Globus pallidus (tissue), 1 donor: Measurements from ENCODE around the gene GNA12.

ENCODE experiments used
- DNase-seq: peaks from one replicate; pipeline ENCODE4 v3.0.0-alpha.2; 2015; ENCODE audit warnings: low spot score

The GNA12 gene

DNA sequence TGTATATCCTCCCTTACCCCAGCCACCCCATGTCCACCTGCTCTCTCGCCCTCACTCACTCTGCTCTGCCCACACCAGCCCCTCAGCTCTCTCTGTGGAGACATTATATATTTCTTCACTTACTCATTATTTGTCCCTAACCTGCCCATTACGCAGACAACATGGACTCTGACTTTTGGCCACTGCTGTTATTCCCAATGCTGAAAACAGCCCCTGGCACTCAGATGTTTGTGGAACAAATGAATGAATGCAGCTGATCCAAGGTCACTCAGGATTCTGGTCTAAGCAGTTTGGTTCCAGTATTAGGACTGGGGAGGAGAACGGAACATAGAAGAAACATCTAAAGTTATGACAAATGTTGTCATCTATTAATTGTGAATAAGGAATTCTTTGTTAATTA, 26.7 kb downstream of the GNA12 start:
- no peak for DNase-seq

GRCh38 chr7:2815875-2816245, 28.2 kb downstream of the GNA12 start:
- DNase-seq: no peak

DNA sequence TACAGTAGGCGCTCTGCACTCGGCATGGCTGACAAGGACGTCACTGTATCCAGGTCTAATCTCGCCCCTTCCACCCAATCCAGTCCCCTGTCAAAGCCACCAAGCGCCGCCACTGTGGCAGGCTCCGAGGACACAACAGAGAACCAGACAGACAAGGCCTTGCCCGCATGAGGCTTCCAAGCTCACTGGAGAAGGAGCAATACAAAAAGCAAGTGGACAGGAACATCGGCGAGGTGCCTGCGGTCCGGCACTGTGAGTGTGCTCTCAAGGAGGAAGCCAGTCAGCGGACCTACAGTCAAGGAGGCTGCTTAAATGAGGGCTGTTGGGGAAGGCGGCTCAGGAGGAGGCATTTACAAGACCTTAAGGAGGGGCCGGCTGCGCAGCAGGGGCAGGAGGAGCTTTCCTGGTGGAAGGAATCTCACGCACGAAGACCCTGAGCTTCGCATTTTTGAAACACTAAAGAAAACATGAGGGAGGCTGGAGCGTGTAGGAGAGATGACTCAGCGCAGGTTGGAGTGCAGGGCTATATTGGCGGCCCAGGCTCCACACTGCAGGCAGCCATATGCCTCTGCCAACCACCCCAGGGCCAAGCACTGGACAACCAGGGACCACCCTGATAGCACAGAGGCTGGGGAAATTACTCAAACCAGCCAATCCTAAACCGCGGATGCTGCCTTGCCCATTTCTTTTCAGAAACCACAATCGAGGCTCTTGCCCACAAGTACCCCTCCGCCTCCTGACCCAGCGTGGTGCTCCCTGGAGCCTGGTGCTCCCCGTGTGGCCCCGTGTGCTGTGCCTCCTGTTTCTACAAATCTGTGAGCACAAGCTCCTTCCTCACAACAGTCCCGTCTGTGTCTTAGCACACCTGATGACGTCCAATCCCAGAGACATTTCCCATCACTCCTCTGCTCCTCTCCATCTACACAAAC, 28.9 kb downstream of the GNA12 start:
- no peak for DNase-seq

DNA sequence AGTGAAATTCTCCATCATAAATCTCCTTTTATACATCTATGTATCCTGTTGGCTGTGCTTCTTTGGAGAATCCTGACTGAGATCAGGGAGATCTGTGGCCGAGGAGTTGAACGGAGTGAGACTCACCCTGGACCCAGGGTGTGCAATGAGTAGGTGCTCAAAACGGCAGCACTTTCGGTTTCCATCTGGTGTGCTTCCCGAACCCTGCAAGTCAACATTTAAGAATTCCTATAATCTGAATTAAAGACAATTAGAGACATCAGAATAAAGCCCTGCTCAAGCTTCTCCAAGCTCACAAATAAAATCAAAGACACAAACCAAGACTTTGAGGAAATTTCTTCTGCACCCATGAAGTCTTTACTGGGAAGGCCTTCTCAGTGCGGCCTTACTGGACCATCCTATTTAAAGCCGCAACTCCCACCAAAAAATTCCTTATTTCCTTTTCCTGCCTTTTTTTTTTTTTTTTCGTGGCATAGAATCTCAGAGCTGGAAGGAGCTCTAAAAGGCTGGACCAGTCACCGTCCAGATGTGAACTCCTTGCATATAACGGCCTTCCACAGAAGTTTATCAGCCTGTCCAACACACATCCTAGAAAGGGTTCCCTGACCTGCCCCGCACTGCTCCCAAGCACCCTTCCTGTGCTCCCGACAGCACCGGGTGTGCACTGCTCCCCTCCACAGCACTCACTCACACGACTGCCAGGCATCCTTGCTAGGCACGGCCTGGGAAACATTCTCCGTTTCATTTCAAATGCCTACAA, 29.7 kb downstream of the GNA12 start:
- no peak for DNase-seq

GRCh38 chr7:2813350-2814185, 30.5 kb downstream of the GNA12 start:
- DNase-seq: no peak

GRCh38 chr7:2812831-2813230, 31.3 kb downstream of the GNA12 start:
- no peak for DNase-seq

DNA sequence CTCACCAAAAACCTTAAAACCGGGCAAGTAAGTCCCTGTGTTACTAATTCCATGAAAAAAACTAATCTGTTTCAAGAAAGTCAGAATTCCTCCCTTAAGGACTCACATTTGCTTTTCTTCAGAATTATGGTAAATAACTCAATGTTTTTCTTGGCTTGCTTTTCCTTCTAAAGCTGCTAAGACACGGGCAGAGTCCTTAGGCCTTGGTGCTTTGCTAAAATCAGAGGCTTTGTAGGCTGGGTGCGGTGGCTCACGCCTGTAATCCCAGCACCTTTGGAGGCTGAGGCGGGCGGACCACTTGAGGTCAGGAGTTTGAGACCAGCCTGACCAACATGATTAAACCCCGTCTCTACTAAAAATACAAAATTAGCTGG, 32.0 kb downstream of the GNA12 start:
- no peak for DNase-seq

DNA sequence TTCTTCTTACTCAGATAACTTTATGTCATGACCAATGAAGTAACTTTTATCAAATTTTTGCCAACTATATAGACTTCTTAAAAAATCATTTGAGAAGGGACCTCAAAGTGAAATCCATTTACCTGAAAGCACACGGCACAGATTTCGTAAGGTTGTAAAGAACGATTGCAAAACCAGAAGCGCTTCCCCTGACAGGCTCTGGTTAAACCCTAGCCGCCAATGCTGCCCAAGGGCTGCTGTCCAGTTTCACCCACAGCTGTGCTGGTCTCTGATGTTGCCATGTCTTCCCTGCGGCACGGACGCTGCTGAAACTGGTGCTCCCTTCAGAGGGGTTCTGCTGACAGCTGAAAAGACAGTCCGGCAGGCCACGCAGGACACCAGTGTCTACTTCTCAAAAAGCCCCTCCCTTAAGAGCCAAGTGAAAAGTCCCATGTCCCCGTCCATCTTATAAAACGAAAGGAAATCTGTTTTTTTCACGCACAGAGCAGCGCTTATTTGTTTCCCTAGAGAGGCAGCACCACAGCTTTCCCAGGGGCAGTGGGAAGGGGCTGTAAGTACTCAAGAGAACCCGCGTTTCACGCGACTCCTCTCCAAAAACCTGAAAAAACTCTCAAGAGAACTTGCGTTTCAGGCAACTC, 32.5 kb downstream of the GNA12 start:
- DNase-seq: no peak

DNA sequence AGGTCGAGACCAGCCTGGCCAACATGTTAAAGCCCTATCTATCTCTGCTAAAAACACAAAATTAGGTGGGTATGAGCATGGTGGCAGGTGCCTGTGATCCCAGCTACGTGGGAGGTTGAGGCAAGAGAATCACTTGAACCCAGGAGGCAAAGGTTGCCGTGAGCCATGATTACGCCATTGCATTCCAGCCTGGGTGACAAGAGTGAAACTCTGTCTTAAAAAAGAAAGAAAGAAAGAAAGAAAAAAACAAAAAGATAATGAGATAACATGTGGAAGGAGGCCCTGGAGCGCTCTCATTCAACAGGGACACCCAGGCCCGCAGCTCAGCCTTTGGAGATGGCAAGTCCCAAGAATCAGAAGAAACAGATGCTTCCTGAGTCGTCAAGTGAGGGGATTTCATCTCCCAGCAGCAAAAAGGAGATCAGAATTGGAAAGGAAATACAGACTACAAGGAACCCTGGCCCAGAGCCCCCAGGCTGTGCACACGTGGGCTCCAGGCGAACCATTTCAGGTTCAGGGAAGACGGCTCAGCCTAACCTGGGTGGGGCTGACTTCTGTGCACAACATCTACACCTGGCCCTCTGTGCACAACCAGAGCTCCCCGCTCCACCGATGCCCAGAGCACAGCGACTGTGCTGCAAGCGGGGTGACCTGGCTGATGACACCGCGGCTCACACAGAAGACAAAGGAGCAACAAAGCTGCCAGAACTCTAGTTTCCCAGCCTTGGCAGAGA, 33.3 kb downstream of the GNA12 start:
- no peak for DNase-seq

- no peak for DNase-seq
Observed at GRCh38 chr7:2809903-2810625, 34.0 kb downstream of the GNA12 start.

- DNase-seq: no peak
Observed at GRCh38 chr7:2808891-2809665, 35.0 kb downstream of the GNA12 start.

- DNase-seq: no peak
Observed at GRCh38 chr7:2807845-2808772, 36.0 kb downstream of the GNA12 start.

- no peak for DNase-seq
Observed at GRCh38 chr7:2807460-2807844, 36.7 kb downstream of the GNA12 start.

GRCh38 chr7:2806571-2806970, 37.5 kb downstream of the GNA12 start:
- no peak for DNase-seq

GRCh38 chr7:2805213-2805944, 38.7 kb downstream of the GNA12 start:
- no peak for DNase-seq

DNA sequence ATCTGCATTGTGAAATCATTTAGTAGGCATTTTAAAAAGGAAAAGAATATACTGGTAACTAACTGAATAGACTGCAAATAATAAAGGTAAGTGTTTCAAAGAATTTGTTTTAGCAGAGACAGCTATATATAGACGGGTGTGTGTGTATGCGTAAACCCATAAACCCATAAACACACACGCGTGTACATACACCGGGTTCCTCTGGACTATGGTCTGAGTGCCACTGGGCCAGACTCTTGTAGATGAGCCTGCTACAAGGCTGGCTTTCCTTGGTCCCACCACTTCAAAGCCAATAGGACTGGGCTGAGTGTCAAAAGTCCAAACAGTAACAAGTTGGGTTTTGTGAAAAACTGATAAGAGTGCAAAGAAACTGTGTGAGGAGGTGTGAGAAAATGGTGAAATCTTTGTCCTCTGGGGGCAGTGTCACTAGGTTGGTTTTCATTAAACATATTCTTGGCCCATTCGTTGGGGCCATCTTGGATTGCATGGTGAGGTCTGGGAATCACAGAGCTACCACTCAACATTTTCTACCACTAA, 39.8 kb downstream of the GNA12 start:
- no peak for DNase-seq

DNA sequence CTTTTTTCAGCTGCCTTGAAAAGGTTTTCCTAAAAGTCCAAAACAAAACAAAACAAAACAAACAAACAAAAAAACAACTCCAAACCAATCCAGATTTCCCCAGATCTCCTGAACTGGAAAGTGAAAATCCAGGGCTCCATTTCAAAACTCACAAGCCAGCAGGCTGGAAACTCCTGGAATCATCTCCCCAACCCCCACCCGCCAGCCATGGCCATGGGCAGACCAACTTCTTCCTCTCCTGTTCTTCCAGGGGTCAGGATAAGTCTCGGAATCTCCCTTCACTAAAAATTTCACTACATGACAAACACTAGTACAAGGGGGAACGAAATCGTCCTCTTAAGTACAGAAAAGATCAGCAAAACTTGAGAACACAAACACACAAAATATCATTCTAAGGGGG, 40.4 kb downstream of the GNA12 start:
- DNase-seq: no peak

DNA sequence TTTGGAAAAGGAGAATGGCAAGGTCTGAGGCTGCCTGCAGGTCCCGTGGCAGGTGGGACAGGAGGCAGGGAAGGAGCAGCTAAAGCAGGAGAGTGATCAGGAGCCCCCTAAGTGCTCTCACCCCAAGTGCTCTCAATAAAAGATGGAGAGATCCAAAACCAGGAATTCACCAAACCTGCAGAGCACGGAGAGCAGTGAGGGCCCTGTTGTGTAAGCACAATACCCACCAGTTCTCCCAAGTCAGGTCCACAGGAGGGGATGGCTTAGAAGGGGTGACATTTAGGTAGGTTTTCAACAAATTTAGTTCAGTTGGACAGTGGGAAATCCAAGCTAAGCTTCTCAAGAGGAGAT, 40.8 kb downstream of the GNA12 start:
- DNase-seq: no peak
